HL-60 (cell line): ENCODE results near the gene DYRK1B.

ENCODE experiments used
- POLR2AphosphoS5 ChIP-seq: IDR thresholded peaks from 2 replicates; pipeline ENCODE4 v1.6.1; 2012; ENCODE audit warnings: low read depth
- REST ChIP-seq: IDR thresholded peaks from 2 replicates; pipeline ENCODE4 v1.6.1; 2012; ENCODE audit warnings: low read depth; ENCODE audit not compliant: insufficient replicate concordance
- SPI1 ChIP-seq: IDR thresholded peaks from 2 replicates; pipeline ENCODE4 v1.6.1; 2012; ENCODE audit warnings: low read depth, mild to moderate bottlenecking, borderline replicate concordance
- TF ChIP-seq, protein P1 (sequence below): IDR thresholded peaks from one replicate; pipeline ENCODE4 v1.5.1; 2011; ENCODE audit warnings: low read length, control low read depth, inconsistent platforms; ENCODE audit not compliant: insufficient read depth

DNA sequence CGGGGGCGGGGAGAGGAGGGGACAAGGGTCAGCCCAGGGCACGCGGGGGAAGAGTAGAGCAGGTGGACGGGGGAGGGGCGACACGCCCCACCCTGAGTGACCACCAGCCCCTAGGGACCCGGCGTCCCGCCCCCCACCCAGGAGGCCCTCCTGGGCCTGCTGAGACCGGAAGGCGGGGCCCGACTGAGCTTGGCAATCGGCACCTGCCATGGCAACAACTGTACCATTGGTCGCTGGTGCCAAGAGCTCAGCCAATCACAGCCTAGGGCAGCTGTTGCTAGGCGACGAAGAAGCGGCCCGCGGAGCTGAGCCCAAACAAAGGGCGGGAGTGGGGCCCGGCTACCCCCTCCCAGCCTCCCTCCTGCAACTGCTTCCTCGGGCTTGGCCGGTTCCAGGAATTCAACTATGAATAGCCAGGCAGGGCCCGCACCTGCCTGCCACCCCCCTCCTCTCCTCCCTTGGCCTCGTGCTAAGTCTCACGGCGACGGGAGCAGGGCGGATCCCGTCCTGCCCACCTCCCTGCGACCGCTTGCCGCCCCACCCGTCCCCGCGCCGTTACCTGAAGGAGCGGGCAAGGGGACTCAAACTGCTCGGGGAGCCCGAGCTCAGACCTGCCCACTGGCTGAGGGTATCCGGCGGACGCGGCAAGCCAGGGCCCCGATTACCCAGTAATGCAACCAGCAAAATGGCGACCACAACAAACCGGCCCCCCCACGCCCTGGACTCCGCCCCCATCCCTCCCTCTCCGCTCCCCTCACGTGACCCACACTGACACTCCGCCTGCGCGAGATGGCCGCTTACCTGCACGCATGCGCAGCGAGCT, at the start of gene DYRK1B:
- TF ChIP-seq, protein P1, sequence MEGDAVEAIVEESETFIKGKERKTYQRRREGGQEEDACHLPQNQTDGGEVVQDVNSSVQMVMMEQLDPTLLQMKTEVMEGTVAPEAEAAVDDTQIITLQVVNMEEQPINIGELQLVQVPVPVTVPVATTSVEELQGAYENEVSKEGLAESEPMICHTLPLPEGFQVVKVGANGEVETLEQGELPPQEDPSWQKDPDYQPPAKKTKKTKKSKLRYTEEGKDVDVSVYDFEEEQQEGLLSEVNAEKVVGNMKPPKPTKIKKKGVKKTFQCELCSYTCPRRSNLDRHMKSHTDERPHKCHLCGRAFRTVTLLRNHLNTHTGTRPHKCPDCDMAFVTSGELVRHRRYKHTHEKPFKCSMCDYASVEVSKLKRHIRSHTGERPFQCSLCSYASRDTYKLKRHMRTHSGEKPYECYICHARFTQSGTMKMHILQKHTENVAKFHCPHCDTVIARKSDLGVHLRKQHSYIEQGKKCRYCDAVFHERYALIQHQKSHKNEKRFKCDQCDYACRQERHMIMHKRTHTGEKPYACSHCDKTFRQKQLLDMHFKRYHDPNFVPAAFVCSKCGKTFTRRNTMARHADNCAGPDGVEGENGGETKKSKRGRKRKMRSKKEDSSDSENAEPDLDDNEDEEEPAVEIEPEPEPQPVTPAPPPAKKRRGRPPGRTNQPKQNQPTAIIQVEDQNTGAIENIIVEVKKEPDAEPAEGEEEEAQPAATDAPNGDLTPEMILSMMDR = no peak
- no peak for TF ChIP-seq SPI1
- TF ChIP-seq REST = no peak
- TF ChIP-seq POLR2AphosphoS5 = no peak; the same call in 1 of the 2 replicates
